ENCODE results near the gene NAGLU.

NAGLU gene

DNA sequence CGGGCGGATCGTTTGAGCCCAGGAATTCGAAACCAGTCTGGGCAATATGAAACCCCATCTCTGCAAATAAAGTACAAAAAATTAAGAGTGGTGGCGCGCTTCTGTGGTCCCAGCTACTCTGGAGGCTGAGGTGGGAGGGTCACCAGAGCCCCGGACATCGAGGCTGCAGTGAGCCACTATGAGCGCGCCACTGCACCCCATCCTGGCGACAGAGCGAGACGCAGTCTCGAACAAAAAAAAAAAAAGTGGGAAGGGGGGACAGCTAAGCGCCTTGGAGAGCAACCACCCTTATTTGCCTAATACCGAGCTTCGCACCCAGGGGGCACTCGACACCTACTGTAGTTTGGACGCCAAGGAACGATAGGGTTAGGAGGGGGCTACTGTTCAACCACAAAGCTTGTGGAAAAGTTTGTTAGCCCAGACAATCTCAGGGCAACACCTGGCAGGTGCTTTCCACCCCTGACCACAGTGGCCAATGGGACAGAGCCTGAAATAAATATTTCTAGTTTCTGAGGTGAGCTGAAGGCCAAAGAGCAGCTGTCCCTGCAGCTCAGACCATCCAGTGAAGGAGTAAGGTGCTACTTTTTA lies 42.3 kb downstream of the NAGLU start:
- Histone ChIP-seq H2BK15ac (ENCODE audit: low read length) (no peak overlapping the region), H3K27me3 (ENCODE audit: control insufficient read depth in 3 of 3, insufficient read depth in 3 of 3, low read depth in 1 of 3, low read length in 3 of 3) (no peaks in the 10 kb centered on the region), H2BK5ac (ENCODE audit: low read length) (peak overlapping the region; percentile 2), H3K36me3 (replicated peaks in 1 of 2; ENCODE audit: control insufficient read depth in 2 of 2, insufficient read depth in 2 of 2, low read length in 2 of 2) (peaks cover 31 to 78% of the 10 kb centered on the region in 2 donors), H3K4ac (ENCODE audit: low read length) (no peak overlapping the region), H3K9ac (ENCODE audit: low read depth, low read length, poor library complexity) (no peak overlapping the region), H2BK120ac (ENCODE audit: low read depth, low read length) (no peak overlapping the region), H3K23ac (ENCODE audit: low read depth, low read length, poor library complexity) (no peak overlapping the region), H3K9me3 (replicated peaks in 1 of 2; ENCODE audit: control insufficient read depth in 2 of 2, insufficient read depth in 1 of 2, low read depth in 1 of 2, low read length in 2 of 2) (peaks cover 0 to 1% of the 10 kb centered on the region in 2 donors), H4K8ac (ENCODE audit: low read depth, low read length) (no peak overlapping the region), H2AFZ (ENCODE audit: low read length) (peak overlapping the region; percentile 94), H3K18ac (ENCODE audit: low read length) (no peak overlapping the region), H2BK12ac (ENCODE audit: low read length) (no peak overlapping the region), H4K91ac (ENCODE audit: low read depth, low read length, poor library complexity) (no peak overlapping the region), H2AK5ac (ENCODE audit: low read depth, low read length) (no peak overlapping the region), H3K14ac (ENCODE audit: low read length) (no peak overlapping the region), H3K4me3 (ENCODE audit: low read length in 2 of 2) (peak overlapping the region; percentile 92 to 98), H3K79me1 (ENCODE audit: low read depth, low read length) (peaks cover 3% of the 10 kb centered on the region), H3K4me1 (ENCODE audit: control insufficient read depth in 2 of 2, insufficient read depth in 1 of 2, low read depth in 1 of 2, low read length in 2 of 2) (peaks cover 0 to 12% of the 10 kb centered on the region in 2 donors), H3K27ac (replicated peaks; ENCODE audit: low read length) (peak overlapping the region; percentile 60), H3K4me2 (ENCODE audit: insufficient read depth, low read length, poor library complexity, severe bottlenecking) (peak overlapping the region; percentile 67)
- peak; percentile 79 for DNase-seq (ENCODE audit: low spot score)
- no CpG with 5 or more reads among the region's 20 CpGs for WGBS, 2 donors (ENCODE audit: extremely low coverage in 2 of 2, insufficient read length in 2 of 2, insufficient replicate concordance in 1 of 2)

DNA sequence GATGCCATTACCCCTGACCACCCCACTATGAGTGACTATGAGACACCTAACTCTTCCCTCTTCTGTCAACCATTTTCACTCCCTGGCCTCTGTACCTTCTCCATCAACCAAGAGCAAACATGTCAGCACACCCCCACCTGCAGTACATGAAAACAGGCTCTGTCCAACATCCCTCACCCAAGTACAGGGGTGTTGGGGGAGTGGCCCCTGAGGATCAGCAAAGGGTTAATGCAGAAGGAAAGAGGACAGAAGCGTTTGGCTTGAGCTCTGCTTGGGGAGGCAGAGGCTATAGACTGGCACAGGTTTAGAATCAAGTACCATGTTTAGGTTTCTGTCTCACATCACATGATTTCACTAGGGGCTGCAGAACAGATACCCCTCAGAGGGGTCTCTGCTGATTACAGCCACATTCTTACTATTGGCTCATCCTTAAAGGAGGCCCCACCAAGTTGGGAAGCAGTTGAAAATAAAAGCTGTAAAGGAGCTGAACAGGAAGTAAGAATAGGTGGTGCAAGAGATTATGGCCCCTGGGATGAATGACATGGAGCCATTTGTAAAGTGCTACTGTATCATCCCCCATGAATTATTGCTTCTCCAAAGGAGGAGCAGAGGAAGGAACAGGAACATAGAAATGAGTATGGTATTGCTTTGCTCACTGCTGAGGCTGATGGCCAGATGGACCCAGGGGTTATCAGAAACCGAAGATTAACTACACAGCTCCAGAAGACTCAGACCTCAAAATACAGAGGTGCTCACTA lies 43.9 kb downstream of the NAGLU start:
- Histone ChIP-seq H3K36me3 (replicated peaks in 1 of 2; ENCODE audit: control insufficient read depth in 2 of 2, insufficient read depth in 2 of 2, low read length in 2 of 2) (peaks cover 24 to 77% of the 10 kb centered on the region in 2 donors), H3K14ac (ENCODE audit: low read length) (no peak overlapping the region), H3K9ac (ENCODE audit: low read depth, low read length, poor library complexity) (no peak overlapping the region), H3K23ac (ENCODE audit: low read depth, low read length, poor library complexity) (no peak overlapping the region), H2AFZ (ENCODE audit: low read length) (no peak overlapping the region), H3K27me3 (ENCODE audit: control insufficient read depth in 3 of 3, insufficient read depth in 3 of 3, low read depth in 1 of 3, low read length in 3 of 3) (no peaks in the 10 kb centered on the region), H3K4me2 (ENCODE audit: insufficient read depth, low read length, poor library complexity, severe bottlenecking) (no peak overlapping the region), H2BK15ac (ENCODE audit: low read length) (no peak overlapping the region), H4K91ac (ENCODE audit: low read depth, low read length, poor library complexity) (no peak overlapping the region), H3K9me3 (replicated peaks in 1 of 2; ENCODE audit: control insufficient read depth in 2 of 2, insufficient read depth in 1 of 2, low read depth in 1 of 2, low read length in 2 of 2) (peaks cover 0 to 1% of the 10 kb centered on the region in 2 donors), H2BK120ac (ENCODE audit: low read depth, low read length) (no peak overlapping the region), H3K79me1 (ENCODE audit: low read depth, low read length) (peaks cover 3% of the 10 kb centered on the region), H2BK12ac (ENCODE audit: low read length) (no peak overlapping the region), H3K18ac (ENCODE audit: low read length) (no peak overlapping the region), H3K27ac (replicated peaks; ENCODE audit: low read length) (no peak overlapping the region), H3K4ac (ENCODE audit: low read length) (no peak overlapping the region), H3K4me3 (ENCODE audit: low read length in 2 of 2) (no peak overlapping the region), H2AK5ac (ENCODE audit: low read depth, low read length) (no peak overlapping the region), H2BK5ac (ENCODE audit: low read length) (no peak overlapping the region), H4K8ac (ENCODE audit: low read depth, low read length) (no peak overlapping the region), H3K4me1 (ENCODE audit: control insufficient read depth in 2 of 2, insufficient read depth in 1 of 2, low read depth in 1 of 2, low read length in 2 of 2) (peaks cover 0 to 12% of the 10 kb centered on the region in 2 donors)
- no peak for DNase-seq (ENCODE audit: low spot score)
- WGBS, 2 donors (ENCODE audit: extremely low coverage in 2 of 2, insufficient read length in 2 of 2, insufficient replicate concordance in 1 of 2): no CpG with 5 or more reads among the region's 2 CpGs

DNA sequence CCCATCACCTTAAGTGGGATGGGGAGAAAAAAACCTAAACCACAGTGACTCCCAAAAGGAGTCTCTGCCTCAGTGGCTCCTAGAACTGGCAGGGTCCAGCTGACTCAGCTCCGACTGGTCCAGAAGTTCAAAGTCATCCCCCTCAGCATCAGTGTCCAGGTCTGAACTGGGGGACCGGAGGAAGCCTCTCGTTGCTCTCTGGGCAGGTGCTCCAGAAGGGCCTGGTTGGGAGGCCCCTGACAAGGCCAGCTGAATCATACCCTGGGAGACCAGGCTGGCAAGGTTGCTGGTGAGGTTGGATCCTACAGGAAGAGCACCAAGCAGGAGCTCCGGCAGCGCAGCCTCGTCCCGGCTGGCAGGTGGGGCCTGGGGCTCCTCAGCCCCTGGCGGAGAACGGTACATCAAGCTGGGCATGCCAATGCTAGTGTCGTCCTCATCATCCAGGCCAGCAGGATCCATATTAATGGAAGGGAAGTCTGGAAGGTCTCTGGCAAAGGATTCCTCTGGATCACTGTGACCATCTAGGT lies 45.8 kb downstream of the NAGLU start:
- Histone ChIP-seq H2BK120ac (ENCODE audit: low read depth, low read length) (no peak overlapping the region), H4K91ac (ENCODE audit: low read depth, low read length, poor library complexity) (no peak overlapping the region), H3K14ac (ENCODE audit: low read length) (no peak overlapping the region), H4K8ac (ENCODE audit: low read depth, low read length) (no peak overlapping the region), H3K18ac (ENCODE audit: low read length) (no peak overlapping the region), H3K79me1 (ENCODE audit: low read depth, low read length) (peaks cover 3% of the 10 kb centered on the region), H3K9ac (ENCODE audit: low read depth, low read length, poor library complexity) (no peak overlapping the region), H2BK12ac (ENCODE audit: low read length) (no peak overlapping the region), H3K4ac (ENCODE audit: low read length) (no peak overlapping the region), H3K27ac (replicated peaks; ENCODE audit: low read length) (no peak overlapping the region), H3K4me3 (ENCODE audit: low read length in 2 of 2) (no peak overlapping the region), H3K23ac (ENCODE audit: low read depth, low read length, poor library complexity) (no peak overlapping the region), H3K36me3 (replicated peaks in 1 of 2; ENCODE audit: control insufficient read depth in 2 of 2, insufficient read depth in 2 of 2, low read length in 2 of 2) (peaks cover 34 to 77% of the 10 kb centered on the region in 2 donors), H3K27me3 (ENCODE audit: control insufficient read depth in 3 of 3, insufficient read depth in 3 of 3, low read depth in 1 of 3, low read length in 3 of 3) (no peaks in the 10 kb centered on the region), H2BK5ac (ENCODE audit: low read length) (no peak overlapping the region), H3K9me3 (replicated peaks in 1 of 2; ENCODE audit: control insufficient read depth in 2 of 2, insufficient read depth in 1 of 2, low read depth in 1 of 2, low read length in 2 of 2) (peaks cover 0 to 1% of the 10 kb centered on the region in 2 donors), H2AFZ (ENCODE audit: low read length) (no peak overlapping the region), H2BK15ac (ENCODE audit: low read length) (no peak overlapping the region), H2AK5ac (ENCODE audit: low read depth, low read length) (no peak overlapping the region), H3K4me2 (ENCODE audit: insufficient read depth, low read length, poor library complexity, severe bottlenecking) (no peak overlapping the region), H3K4me1 (ENCODE audit: control insufficient read depth in 2 of 2, insufficient read depth in 1 of 2, low read depth in 1 of 2, low read length in 2 of 2) (peaks cover 0 to 4% of the 10 kb centered on the region in 2 donors)
- no CpG with 5 or more reads among the region's 10 CpGs for WGBS, 2 donors (ENCODE audit: extremely low coverage in 2 of 2, insufficient read length in 2 of 2, insufficient replicate concordance in 1 of 2)
- DNase-seq (ENCODE audit: low spot score): no peak

DNA sequence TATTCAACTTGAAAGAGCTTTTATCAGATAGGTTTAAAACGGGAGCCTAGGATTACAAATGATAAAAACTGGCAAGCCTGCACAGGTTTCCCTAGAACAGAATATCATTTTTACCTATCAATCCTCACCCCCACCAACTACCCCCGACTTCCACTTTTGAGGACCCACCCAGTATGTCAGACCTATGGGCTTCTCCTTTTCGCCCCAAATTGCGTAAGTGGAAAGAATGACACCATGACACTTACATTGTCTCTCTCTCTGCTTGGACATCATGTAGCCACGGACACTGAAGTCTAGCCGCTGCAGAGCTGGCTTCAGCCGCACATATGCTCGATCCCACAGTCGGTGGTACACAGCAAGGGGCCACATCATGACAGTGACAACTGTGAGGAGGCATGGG lies 48.8 kb downstream of the NAGLU start:
- no peak overlapping the region for H3K14ac ChIP-seq (ENCODE audit: low read length)
- WGBS, 2 donors (ENCODE audit: extremely low coverage in 2 of 2, insufficient read length in 2 of 2, insufficient replicate concordance in 1 of 2): no CpG with 5 or more reads among the region's 9 CpGs
- no peak overlapping the region for H3K4ac ChIP-seq (ENCODE audit: low read length)
- H4K91ac ChIP-seq (ENCODE audit: low read depth, low read length, poor library complexity): no peak overlapping the region
- H2AK5ac ChIP-seq (ENCODE audit: low read depth, low read length): no peak overlapping the region
- no peak overlapping the region for H2BK120ac ChIP-seq (ENCODE audit: low read depth, low read length)
- H3K4me2 ChIP-seq (ENCODE audit: insufficient read depth, low read length, poor library complexity, severe bottlenecking): no peak overlapping the region
- H3K79me1 ChIP-seq (ENCODE audit: low read depth, low read length): no peaks in the 10 kb centered on the region
- DNase-seq (ENCODE audit: low spot score): no peak
- no peaks in the 10 kb centered on the region for H3K4me1 ChIP-seq (ENCODE audit: control insufficient read depth in 2 of 2, insufficient read depth in 1 of 2, low read depth in 1 of 2, low read length in 2 of 2)
- no peak overlapping the region for H2BK12ac ChIP-seq (ENCODE audit: low read length)
- H2BK5ac ChIP-seq (ENCODE audit: low read length): no peak overlapping the region
- no peak overlapping the region for H3K18ac ChIP-seq (ENCODE audit: low read length)
- H3K9ac ChIP-seq (ENCODE audit: low read depth, low read length, poor library complexity): no peak overlapping the region
- H3K4me3 ChIP-seq (ENCODE audit: low read length in 2 of 2): peak overlapping the region in 1 of 2 donors; percentile 68
- peaks cover 0 to 1% of the 10 kb centered on the region in 2 donors for H3K9me3 ChIP-seq (replicated peaks in 1 of 2; ENCODE audit: control insufficient read depth in 2 of 2, insufficient read depth in 1 of 2, low read depth in 1 of 2, low read length in 2 of 2)
- H3K36me3 ChIP-seq (replicated peaks in 1 of 2; ENCODE audit: control insufficient read depth in 2 of 2, insufficient read depth in 2 of 2, low read length in 2 of 2): peaks cover 41 to 95% of the 10 kb centered on the region in 2 donors
- no peak overlapping the region for H2BK15ac ChIP-seq (ENCODE audit: low read length)
- no peak overlapping the region for H3K27ac ChIP-seq (replicated peaks; ENCODE audit: low read length)
- H3K27me3 ChIP-seq (ENCODE audit: control insufficient read depth in 3 of 3, insufficient read depth in 3 of 3, low read depth in 1 of 3, low read length in 3 of 3): no peaks in the 10 kb centered on the region
- no peak overlapping the region for H4K8ac ChIP-seq (ENCODE audit: low read depth, low read length)
- H2AFZ ChIP-seq (ENCODE audit: low read length): no peak overlapping the region
- H3K23ac ChIP-seq (ENCODE audit: low read depth, low read length, poor library complexity): no peak overlapping the region

Measured in neuronal stem cell (in vitro differentiated cells).